Measurements from ENCODE around the gene ATP2A1.

ATP2A1 gene

GRCh38 chr16:28878083-28878926 lies at the start of gene ATP2A1:
TSS of gene ATP2A1 (plus strand) at chr16:28878488. CDS start at chr16:28878672, 184 bp downstream.
- no peak for DNase-seq (ENCODE audit: low read depth)

DNA sequence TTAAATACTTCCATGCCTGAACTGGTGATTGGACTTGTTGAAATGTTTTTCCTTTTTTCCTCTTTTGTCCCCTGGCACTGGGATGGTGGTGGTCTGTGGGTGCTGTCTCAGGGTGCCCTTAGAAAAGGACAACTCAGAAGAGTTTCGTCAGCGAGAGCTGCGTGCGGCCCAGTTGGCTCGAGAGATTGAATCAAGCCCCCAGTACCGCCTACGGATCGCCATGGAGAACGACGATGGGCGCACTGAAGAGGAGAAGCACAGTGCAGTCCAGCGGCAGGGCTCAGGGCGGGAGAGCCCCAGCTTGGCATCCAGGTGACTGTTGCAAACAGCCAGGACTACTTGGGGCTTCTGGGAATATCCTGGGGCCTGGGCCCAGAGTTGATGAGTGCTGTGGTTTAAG lies 48.5 kb upstream of the ATP2A1 start:
- no peak for DNase-seq (ENCODE audit: low read depth)

- DNase-seq (ENCODE audit: low read depth) = no peak
These were observed 47.8 kb upstream of the ATP2A1 start for GRCh38 chr16:28830531-28830930.

DNA sequence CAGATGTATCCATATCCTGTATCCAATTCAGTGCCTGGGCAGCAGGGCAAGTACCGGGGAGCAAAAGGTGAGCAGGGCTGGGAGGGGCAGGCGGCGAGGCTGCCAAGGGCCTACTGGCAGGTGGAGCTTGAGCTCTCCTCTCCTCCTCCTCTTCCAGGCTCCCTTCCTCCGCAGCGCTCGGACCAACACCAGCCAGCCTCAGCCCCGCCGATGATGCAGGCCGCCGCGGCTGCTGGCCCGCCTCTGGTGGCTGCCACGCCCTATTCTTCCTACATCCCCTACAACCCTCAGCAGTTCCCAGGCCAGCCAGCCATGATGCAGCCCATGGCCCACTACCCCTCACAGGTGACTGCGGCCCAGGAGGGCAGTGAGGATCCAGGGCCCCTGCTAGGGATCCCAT lies 43.9 kb upstream of the ATP2A1 start:
- DNase-seq (ENCODE audit: low read depth) = no peak

DNA sequence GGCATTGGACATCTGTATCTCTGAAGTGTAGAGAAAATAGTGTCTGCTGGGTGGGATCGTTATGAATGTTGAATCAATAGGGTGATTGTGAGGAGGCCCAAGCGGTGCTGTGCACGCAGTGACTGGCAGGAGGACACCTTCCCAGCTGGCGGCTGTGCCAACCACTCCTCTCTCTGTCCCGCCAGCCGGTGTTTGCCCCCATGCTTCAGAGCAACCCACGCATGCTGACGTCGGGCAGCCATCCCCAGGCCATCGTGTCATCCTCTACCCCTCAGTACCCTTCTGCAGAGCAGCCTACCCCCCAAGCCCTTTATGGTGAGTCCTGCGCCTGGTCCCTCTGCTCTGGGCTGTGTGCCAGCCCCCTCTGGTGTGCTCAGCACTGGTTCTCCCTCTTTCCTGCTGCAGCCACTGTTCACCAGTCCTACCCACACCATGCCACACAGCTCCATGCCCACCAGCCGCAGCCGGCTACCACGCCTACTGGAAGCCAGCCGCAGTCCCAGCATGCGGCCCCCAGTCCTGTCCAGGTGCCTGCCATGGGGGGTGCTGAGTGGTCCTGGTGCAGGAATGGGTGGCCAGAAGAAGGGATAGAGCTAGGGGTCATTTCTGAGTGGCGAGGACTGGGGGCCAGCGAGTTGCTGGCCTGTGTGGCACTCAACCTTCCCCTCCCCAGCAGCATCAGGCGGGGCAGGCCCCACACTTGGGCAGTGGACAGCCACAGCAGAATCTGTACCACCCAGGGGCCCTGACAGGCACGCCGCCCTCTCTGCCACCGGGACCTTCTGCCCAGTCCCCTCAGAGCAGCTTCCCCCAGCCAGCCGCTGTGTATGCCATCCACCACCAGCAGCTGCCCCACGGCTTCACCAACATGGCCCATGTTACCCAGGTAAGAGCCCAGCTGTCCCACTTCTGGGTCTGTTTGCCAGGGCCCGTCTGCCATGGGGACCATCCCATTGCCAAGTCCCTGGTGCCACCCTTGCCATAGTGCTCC lies 43.1 kb upstream of the ATP2A1 start:
- no peak for DNase-seq (ENCODE audit: low read depth)

DNA sequence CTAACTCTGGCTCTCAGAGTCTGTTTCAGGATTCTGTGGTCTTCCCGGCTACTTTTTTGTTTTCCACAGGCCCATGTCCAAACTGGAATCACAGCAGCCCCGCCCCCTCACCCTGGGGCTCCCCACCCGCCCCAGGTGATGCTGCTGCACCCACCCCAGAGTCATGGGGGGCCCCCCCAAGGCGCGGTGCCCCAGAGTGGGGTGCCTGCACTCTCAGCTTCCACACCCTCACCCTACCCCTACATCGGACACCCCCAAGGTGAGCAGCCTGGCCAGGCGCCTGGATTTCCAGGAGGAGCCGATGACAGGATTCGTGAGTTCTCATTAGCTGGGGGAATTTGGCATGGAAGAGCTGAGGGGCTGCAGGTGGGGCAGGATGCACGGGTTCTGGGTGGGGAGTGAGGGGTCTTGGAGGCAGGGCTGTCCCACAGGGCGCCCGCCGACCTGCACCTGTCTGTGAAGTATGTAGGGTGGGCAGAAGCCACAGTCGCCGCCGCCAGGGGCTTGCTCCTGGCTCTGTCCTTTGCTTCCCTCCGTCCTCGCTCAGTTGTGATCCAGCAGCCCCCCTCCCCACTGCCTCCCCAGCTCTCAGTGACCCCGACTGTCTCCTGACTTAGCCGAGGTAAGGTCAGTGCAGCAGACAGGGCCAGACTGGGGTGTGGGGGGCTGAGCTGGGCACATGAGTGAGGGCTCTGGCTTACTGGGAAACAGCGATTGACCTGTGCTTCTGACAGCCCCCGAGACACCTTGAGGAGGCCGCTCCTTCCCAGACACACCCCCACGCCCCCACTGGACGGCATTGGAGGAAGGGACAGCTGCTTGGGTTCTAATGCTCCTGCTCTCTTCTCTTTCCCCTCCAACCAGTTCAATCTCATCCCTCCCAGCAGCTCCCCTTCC lies 42.2 kb upstream of the ATP2A1 start:
- no peak for DNase-seq (ENCODE audit: low read depth)

- DNase-seq (ENCODE audit: low read depth) = no peak
These were observed 41.6 kb upstream of the ATP2A1 start for GRCh38 chr16:28836761-28837064.

DNA sequence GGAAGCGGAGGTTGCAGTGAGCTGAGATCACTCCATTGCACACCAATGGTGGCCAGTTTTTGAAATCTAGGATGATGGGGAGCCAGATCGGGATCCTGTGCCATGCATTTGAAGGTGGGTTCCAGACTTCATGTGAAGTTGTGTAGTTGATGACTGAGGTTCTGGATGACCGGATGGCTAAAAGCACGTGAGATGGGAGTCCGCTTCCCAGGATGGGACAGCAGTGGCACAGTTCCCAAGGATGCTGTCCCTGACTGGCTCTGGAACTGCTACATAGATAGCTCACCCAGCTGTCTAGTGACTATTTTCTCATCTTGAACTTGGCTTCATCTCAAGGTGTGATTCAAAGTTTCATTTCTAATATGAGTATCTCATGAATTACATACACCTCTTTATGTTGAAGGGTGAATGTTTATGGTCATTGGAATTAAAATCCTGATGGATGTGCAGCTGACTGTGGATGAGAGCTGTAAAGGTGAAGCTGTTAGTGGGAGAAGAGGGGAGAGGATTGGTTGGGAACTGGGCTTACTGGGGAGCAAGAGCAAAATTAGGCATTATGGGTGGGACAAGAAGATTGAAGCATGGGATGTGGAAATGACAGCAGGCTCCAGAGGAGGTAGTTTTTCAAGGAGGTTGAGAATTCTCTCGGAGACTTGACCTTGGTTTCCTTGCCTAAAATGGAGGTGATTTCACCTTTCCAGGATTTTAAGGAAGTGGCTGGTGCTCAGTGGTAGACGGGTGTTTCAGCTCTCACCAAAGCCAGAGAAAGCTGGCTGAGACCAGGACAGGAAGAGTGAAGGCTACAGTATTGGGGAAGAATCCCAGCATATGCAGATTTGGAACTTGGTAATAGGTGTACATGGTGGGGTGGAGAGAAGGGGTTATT lies 40.4 kb upstream of the ATP2A1 start:
- no peak for DNase-seq (ENCODE audit: low read depth)

DNA sequence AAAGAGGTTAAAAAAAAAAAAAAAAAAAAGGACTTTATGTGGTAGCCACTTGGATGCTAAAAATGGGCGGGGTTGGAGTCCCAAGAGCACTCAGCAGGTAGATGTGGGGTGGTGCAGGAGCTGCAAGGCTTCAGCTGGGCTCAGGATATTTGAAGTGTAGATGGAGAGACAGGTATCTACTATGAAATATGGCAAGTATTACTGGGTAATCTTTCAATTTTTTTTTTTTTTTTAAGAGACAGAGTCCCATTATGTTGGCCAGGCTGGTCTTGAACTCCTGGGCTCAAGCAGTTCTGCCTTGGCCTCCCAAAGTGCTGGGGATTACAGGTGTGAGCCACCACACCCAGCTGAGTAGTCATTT lies 39.8 kb upstream of the ATP2A1 start:
- no peak for DNase-seq (ENCODE audit: low read depth)

DNA sequence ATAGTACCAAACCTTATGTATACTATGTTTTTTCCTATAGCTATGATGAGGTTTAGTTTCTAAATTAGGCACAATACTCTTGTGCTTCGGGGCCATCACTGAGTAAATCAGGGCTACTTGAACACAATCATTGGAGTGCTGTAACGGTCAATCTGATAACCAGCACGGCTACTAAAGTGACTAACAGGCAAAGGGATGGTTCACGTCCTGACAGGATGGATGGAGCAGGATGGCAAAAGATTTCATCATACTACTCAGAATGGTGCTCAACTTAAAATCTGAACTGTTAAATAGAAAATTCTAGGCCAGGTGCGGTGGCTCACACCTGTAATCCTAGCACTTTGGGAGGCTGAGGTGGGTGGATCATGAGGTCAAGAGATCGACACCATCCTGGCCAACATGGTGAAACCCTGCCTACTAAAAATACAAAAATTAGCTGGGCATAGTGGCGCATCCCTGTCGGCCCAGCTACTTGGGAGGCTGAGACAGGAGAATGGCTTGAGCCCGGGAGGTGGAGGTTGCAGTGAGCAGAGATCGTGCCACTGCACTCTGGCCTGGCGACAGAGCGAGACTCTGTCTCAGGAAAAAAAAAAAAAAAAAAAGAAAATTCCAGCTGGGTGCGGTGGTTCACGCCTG lies 39.2 kb upstream of the ATP2A1 start:
- no peak for DNase-seq (ENCODE audit: low read depth)

- DNase-seq (ENCODE audit: low read depth) = no peak
These were observed 38.4 kb upstream of the ATP2A1 start for GRCh38 chr16:28839899-28840298.

DNA sequence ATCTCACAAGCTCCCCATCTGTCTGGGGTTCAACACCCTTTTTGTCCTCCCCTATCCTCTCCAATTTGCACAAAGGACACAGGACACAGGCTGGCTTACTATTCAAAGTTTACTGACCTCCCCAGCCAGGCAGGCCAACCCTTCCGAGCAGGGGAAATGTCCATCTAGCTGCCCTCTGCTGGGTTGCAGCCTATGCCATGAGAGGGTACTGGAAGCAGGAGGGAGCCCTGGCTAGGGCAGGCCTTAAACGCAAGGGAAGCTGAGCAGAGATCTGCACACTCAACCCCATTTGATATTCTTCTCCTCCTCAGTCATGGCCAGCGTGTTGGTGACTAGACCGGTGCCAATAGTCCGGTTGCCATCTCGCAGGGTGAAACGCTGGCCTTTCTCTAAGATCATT lies 35.6 kb upstream of the ATP2A1 start:
- no peak for DNase-seq (ENCODE audit: low read depth)

GRCh38 chr16:28843766-28844165 lies 34.5 kb upstream of the ATP2A1 start:
- no peak for DNase-seq (ENCODE audit: low read depth)

DNA sequence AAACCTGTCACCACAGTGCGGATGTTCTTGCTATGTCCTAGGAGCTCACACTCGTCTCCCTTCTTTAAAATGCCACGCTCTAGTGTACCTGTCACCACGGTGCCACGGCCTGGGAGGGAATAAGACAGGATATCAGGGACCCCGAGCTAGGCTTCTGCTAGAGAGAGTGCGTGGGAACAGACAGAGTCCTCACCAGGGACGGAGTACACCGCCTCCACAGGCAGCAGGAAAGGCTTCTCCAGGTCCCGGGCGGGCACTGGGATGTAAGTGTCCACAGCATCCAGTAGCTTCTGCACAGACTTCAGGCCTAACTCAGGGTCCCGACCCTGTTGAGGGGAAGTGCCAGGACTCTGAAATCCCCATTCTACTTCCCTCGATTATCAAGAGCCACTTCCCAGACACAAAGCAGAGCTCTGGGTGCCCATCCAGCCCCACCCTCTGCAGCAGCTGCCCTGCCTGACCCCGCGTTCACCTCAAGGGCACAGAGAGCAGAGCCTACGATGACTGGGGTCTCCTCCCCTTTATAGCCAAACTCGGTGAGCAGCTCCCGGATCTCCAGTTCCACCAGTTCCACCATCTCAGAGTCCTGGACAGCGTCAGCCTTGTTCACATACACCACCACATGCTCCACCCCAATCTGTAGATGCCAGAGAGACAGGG lies 33.9 kb upstream of the ATP2A1 start:
- DNase-seq (ENCODE audit: low read depth) = no peak

- peak; percentile 29 for DNase-seq (ENCODE audit: low read depth)
These were observed 33.0 kb upstream of the ATP2A1 start for GRCh38 chr16:28845293-28845692.

- DNase-seq (ENCODE audit: low read depth) = no peak
These were observed 32.6 kb upstream of the ATP2A1 start for GRCh38 chr16:28845761-28846079.

- peak; percentile 98 for DNase-seq (ENCODE audit: low read depth)
These were observed 32.0 kb upstream of the ATP2A1 start, which contains the start of gene TUFM for GRCh38 chr16:28846080-28846932. TSS of gene TUFM (minus strand) at chr16:28846348. CDS start at chr16:28846269, 79 bp downstream.

- DNase-seq (ENCODE audit: low read depth) = no peak
These were observed 31.4 kb upstream of the ATP2A1 start for GRCh38 chr16:28846933-28847273.

GRCh38 chr16:28858421-28858820 lies 19.9 kb upstream of the ATP2A1 start:
- no peak for DNase-seq (ENCODE audit: low read depth)

All from stimulated activated CD4-positive, alpha-beta T cell treated with anti-CD3 and anti-CD28 coated beads, Interleukin-2, amount 100 ng/mL, for 4 hours (primary cell).